ENCODE measurements around the gene AP5Z1. TPM values are rescaled to one million over a fixed set of nuclear protein-coding genes. Genes with fewer than 3 reads are reported as not detected.

The AP5Z1 gene
- total and polyA plus RNA-seq, 2 donors (not counting 1 experiment from before 2014, with no cell fraction given): 99.7 to 113 TPM

- DNase-seq (no peak), ATAC-seq (ENCODE audit: low read depth) (no peak)
- Histone ChIP-seq H3K9ac (ENCODE audit: low read length) (no peak overlapping the region), H3K9me3 (ENCODE audit: control extremely low read depth in 1 of 3, control insufficient read depth in 2 of 3, insufficient read depth in 1 of 3, low read length in 2 of 3) (no peaks in the 10 kb centered on the region), H3K27ac (ENCODE audit: low read length in 2 of 2) (no peak overlapping the region), H3K4me2 (replicated peaks; ENCODE audit: low read depth, low read length, poor library complexity, severe bottlenecking) (no peak overlapping the region), H3K36me3 (replicated peaks in 1 of 2; ENCODE audit: control extremely low read depth in 1 of 2, control insufficient read depth in 1 of 2, extremely low read depth in 1 of 2, insufficient read depth in 2 of 2, low read length in 1 of 2) (peaks cover 2 to 16% of the 10 kb centered on the region in 2 experiments), H2AFZ (ENCODE audit: insufficient read depth, low read depth, low read length, poor library complexity, severe bottlenecking) (no peak overlapping the region), H3K27me3 (replicated peaks in 1 of 4; ENCODE audit: control extremely low read depth in 1 of 4, control insufficient read depth in 3 of 4, insufficient read depth in 4 of 4, low read length in 3 of 4) (no peaks in the 10 kb centered on the region), H3K4me1 (ENCODE audit: control insufficient read depth in 2 of 2, insufficient read depth in 2 of 2, low read length in 2 of 2) (peaks cover 29 to 37% of the 10 kb centered on the region in 2 donors), H3K4me3 (ENCODE audit: control extremely low read depth in 1 of 5, extremely low read depth in 1 of 5, insufficient read depth in 1 of 5, low read depth in 2 of 5, low read length in 4 of 5) (no peak overlapping the region), H3K79me2 (ENCODE audit: control insufficient read depth, insufficient read depth, low read length) (peaks cover 64% of the 10 kb centered on the region), H4K20me1 (ENCODE audit: control insufficient read depth, insufficient read depth, low read length, poor library complexity, severe bottlenecking) (peaks cover 30% of the 10 kb centered on the region)
- no peak overlapping the region for H3K4me3 Mint-ChIP-seq
- ChIA-PET POLR2A (no interaction called here), CTCF (interaction anchor here (1.2 kb wide), 1 partner anchor 34 kb away, joined by 3 read pairs; the partner anchor contains the start of gene AP5Z1)
- no peaks in the 10 kb centered on the region for H3K9me3 Mint-ChIP-seq (ENCODE audit: insufficient read depth)
- no peaks in the 10 kb centered on the region for H3K27me3 Mint-ChIP-seq
- peaks cover 44% of the 10 kb centered on the region for H3K4me1 Mint-ChIP-seq
- WGBS (ENCODE audit: insufficient coverage): 96% methylated on average over 13 of the region's 22 CpGs
- intact Hi-C loops (cut with micrococcal nuclease): no loop called here
- no peak overlapping the region for H3K27ac Mint-ChIP-seq
- TF ChIP-seq EZH2 (IDR thresholded peaks at IDR 0.05; ENCODE audit: borderline replicate concordance, insufficient read depth, low read depth, low read length, poor library complexity, severe bottlenecking): no peak
- TF ChIP-seq, protein P1, sequence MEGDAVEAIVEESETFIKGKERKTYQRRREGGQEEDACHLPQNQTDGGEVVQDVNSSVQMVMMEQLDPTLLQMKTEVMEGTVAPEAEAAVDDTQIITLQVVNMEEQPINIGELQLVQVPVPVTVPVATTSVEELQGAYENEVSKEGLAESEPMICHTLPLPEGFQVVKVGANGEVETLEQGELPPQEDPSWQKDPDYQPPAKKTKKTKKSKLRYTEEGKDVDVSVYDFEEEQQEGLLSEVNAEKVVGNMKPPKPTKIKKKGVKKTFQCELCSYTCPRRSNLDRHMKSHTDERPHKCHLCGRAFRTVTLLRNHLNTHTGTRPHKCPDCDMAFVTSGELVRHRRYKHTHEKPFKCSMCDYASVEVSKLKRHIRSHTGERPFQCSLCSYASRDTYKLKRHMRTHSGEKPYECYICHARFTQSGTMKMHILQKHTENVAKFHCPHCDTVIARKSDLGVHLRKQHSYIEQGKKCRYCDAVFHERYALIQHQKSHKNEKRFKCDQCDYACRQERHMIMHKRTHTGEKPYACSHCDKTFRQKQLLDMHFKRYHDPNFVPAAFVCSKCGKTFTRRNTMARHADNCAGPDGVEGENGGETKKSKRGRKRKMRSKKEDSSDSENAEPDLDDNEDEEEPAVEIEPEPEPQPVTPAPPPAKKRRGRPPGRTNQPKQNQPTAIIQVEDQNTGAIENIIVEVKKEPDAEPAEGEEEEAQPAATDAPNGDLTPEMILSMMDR (IDR thresholded peaks at IDR 0.05): no peak
Observed at GRCh38 chr7:4740796-4741195, 34.6 kb upstream of the AP5Z1 start.

- H2AFZ ChIP-seq (ENCODE audit: insufficient read depth, low read depth, low read length, poor library complexity, severe bottlenecking): no peak overlapping the region
- H4K20me1 ChIP-seq (ENCODE audit: control insufficient read depth, insufficient read depth, low read length, poor library complexity, severe bottlenecking): peaks cover 17% of the 10 kb centered on the region
- ATAC-seq (ENCODE audit: low read depth) (no peak), DNase-seq (no peak)
- Mint-ChIP-seq H3K4me3 (no peak overlapping the region), H3K27ac (peak overlapping the region; percentile 57), H3K4me1 (peaks cover 53% of the 10 kb centered on the region), H3K9me3 (ENCODE audit: insufficient read depth) (no peaks in the 10 kb centered on the region), H3K27me3 (no peaks in the 10 kb centered on the region)
- TF ChIP-seq, protein P1 (IDR thresholded peaks at IDR 0.05): no peak
- TF ChIP-seq EZH2 (IDR thresholded peaks at IDR 0.05; ENCODE audit: borderline replicate concordance, insufficient read depth, low read depth, low read length, poor library complexity, severe bottlenecking): no peak
- H3K4me2 ChIP-seq (replicated peaks; ENCODE audit: low read depth, low read length, poor library complexity, severe bottlenecking): no peak overlapping the region
- H3K36me3 ChIP-seq (replicated peaks in 1 of 2; ENCODE audit: control extremely low read depth in 1 of 2, control insufficient read depth in 1 of 2, extremely low read depth in 1 of 2, insufficient read depth in 2 of 2, low read length in 1 of 2): peaks cover 1 to 18% of the 10 kb centered on the region in 2 experiments
- peaks cover 32 to 50% of the 10 kb centered on the region in 2 donors for H3K4me1 ChIP-seq (ENCODE audit: control insufficient read depth in 2 of 2, insufficient read depth in 2 of 2, low read length in 2 of 2)
- H3K4me3 ChIP-seq (ENCODE audit: control extremely low read depth in 1 of 5, extremely low read depth in 1 of 5, insufficient read depth in 1 of 5, low read depth in 2 of 5, low read length in 4 of 5): no peak overlapping the region
- WGBS (ENCODE audit: insufficient coverage): 97% methylated on average over 16 of the region's 23 CpGs
- ChIA-PET POLR2A (no interaction called here), CTCF (interaction anchor here (1.2 kb wide), 1 partner anchor 33 kb away, joined by 3 read pairs; the partner anchor contains the start of gene AP5Z1)
- no peak overlapping the region for H3K27ac ChIP-seq (ENCODE audit: low read length in 2 of 2)
- peaks cover 60% of the 10 kb centered on the region for H3K79me2 ChIP-seq (ENCODE audit: control insufficient read depth, insufficient read depth, low read length)
- no peaks in the 10 kb centered on the region for H3K9me3 ChIP-seq (ENCODE audit: control extremely low read depth in 1 of 3, control insufficient read depth in 2 of 3, insufficient read depth in 1 of 3, low read length in 2 of 3)
- no peaks in the 10 kb centered on the region for H3K27me3 ChIP-seq (replicated peaks in 1 of 4; ENCODE audit: control extremely low read depth in 1 of 4, control insufficient read depth in 3 of 4, insufficient read depth in 4 of 4, low read length in 3 of 4)
- intact Hi-C loops (cut with micrococcal nuclease): no loop called here
- H3K9ac ChIP-seq (ENCODE audit: low read length): no peak overlapping the region
Observed at GRCh38 chr7:4742051-4742573, 33.3 kb upstream of the AP5Z1 start.

All from B cell (primary cell).